Fibroblast of villous mesenchyme (primary cell): Measurements from ENCODE around the gene VPS52. TPM values are rescaled to one million over a fixed set of nuclear protein-coding genes. Genes with fewer than 3 reads are reported as not detected.
"Not testable (repeated sequence)": the region's sequence is repeated elsewhere in the genome, so short reads cannot be mapped to it uniquely, and the experiment has no call there.

Experiments used
- DNase-seq: peaks from one replicate; pipeline ENCODE4 v3.0.0-alpha.2; 2010; ENCODE audit warnings: low read depth
- H3K4me3 ChIP-seq: 2 replicates; pipeline ENCODE4 v1.5.1; 2011; ENCODE audit warnings: low read depth, mild to moderate bottlenecking, low read length
- CTCF ChIP-seq: IDR thresholded peaks from 2 replicates; pipeline ENCODE4 v1.5.1; 2012; ENCODE audit warnings: low read depth, mild to moderate bottlenecking, low read length; ENCODE audit not compliant: insufficient read depth
- total RNA-seq: library from RNA; depleted of rRNA; stranded (reverse); fragments of >200 nt; gene quantifications from 2 replicates; pipeline ENCODE4 v1.2.3, GENCODE V29; 2012

The VPS52 gene
- total RNA-seq, 1 donor = 38.9 TPM

- no peak for TF ChIP-seq CTCF
- H3K4me3 ChIP-seq = peak overlapping the region; percentile 93
- DNase-seq = no peak
Observed at GRCh38 chr6:33288141-33288920, 16.7 kb upstream of the VPS52 start.

- no peak for DNase-seq
- no peak for TF ChIP-seq CTCF
- H3K4me3 ChIP-seq = no peak overlapping the region
Observed at GRCh38 chr6:33286946-33287914, 15.6 kb upstream of the VPS52 start.

- H3K4me3 ChIP-seq, DNase-seq: not testable (repeated sequence)
Observed at GRCh38 chr6:33285214-33285613, 13.5 kb upstream of the VPS52 start.

- no peak for TF ChIP-seq CTCF
Observed at GRCh38 chr6:33280539-33280938, 8.9 kb upstream of the VPS52 start.

GRCh38 chr6:33279971-33280511 is 8.4 kb upstream of the VPS52 start:
- H3K4me3 ChIP-seq = no peak overlapping the region
- peak; percentile 60 for TF ChIP-seq CTCF
- peak; percentile 47 for DNase-seq

More at GRCh38 chr6:33280539-33280938, 8.9 kb upstream of the VPS52 start:
- H3K4me3 ChIP-seq = no peak overlapping the region
- DNase-seq = no peak

GRCh38 chr6:33279257-33279695 is 7.6 kb upstream of the VPS52 start:
- no peak for TF ChIP-seq CTCF

GRCh38 chr6:33278810-33279209 is 7.1 kb upstream of the VPS52 start:
- H3K4me3 ChIP-seq = no peak overlapping the region
- no peak for DNase-seq
- TF ChIP-seq CTCF = no peak

More at GRCh38 chr6:33279257-33279695, 7.6 kb upstream of the VPS52 start:
- no peak overlapping the region for H3K4me3 ChIP-seq
- no peak for DNase-seq
